GM18526 (cell line): ENCODE data around the gene OR52K1.

Experiments used
- POLR2A ChIP-seq: IDR thresholded peaks from 3 replicates; pipeline ENCODE4 v1.6.1; 2011; ENCODE audit not compliant: insufficient read length; ENCODE audit errors: extremely low read depth

The OR52K1 gene

DNA sequence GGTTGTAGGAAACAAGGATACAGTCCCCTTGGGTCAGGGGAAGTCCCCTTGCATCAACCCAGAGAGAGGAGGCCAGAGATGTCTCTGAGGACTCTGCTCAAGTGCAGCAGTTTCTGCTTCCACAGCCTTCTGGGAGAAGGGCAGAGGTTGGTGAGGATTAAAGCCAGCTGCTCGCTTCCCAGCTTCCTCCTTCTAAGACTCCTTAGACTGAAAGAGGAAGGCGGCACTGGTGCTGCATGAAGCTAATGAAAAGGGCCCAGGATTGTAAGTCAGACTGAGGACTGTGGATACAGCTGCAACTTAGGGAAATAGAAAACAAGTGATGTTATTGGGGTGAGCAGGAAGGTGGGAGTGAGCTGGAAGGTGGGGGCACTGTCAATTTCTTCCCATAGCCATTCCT is at the start of gene OR52K1:
Gene OR52K1 (plus strand): TSS at position 202 of the 400 bp plus-strand sequence. CDS start 6,255 bp downstream, outside the sequence.
- no peak for TF ChIP-seq POLR2A

DNA sequence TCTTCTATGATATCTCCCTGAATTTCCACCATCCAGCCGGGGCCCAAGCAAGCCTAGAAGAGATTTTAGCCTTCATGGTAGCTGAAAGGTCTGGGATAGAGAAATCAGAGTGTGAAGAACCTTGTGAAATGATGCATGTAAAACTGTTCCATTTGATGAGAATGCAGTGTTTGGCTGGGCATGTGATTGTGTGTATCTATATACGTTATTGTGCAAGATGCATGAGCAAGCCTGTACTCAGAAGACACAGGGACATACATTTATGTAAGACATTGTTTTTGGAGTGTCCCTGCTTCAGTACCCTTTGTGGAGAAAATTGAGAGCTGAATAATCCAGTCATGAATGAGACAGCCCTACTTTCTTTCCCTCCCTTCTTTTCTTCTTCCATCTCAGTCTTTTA is 48.6 kb upstream of the OR52K1 start:
- TF ChIP-seq POLR2A: no peak

DNA sequence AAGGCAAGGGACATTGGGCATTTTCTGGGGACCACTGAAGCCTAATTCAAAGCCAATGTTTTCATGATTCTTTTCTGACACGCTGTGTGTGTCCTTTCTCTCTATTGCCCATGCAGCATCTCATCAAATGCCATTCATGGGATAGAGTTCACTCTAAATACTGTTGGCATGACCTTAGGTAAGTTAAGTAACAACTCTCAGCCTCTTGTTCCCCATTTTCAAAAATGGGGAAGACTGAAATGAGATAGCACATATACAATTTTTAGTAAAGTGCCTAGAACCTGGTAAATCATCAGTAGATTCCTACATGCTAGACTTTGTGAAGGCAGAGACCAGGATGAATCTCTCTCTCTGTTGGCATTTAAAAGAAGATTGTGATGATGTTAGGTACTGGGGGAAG is 46.0 kb upstream of the OR52K1 start:
- no peak for TF ChIP-seq POLR2A

DNA sequence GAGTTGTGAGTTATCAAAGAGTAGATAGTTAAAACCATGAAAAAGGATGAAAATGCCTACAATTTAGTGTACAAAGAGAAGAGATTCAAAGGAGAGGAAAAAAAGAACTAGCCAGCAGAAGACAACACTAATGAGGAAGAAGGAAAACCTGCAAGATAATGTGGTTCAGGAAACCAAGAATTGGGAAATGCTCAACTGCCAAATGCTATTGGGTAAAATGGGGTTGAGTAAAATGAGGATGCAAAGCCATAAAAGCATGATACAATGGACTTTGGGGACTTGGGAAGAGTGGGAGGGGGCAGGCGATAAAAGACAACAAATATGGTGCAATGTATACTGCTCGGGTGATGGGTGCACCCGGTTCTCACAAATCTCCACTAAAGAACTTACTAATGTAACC is 40.9 kb upstream of the OR52K1 start:
- TF ChIP-seq POLR2A: no peak

DNA sequence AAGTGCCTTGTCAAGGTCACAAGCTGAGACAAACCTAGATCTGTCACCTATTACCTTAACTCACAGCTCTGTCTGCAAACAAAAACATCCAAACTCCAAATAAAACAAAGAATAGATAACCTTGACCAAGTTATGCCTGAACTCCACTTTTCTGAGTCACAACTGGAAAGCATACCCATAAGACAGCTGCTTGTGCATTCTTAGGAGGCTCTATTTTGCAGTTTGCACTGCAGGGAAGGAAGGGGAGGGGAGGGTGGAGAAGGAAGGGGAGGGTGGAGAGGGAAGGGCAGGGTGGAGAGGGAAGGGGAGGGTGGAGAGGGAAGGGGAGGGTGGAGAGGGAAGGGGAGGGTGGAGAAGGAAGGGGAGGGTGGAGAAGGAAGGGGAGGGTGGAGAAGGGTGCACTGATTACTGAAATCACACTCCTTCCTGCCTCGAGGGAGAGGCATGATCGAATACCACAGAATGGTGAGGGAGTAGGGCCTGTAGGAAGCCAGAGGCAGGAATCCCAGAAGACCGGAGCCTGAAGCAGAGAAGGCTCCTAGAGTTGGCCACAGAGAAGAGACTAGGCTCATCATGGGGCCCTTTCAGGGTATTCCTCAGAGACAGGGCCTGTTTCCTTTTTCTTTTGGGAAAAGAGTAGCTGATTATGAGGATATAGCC is 39.1 kb upstream of the OR52K1 start:
- TF ChIP-seq POLR2A: no peak

DNA sequence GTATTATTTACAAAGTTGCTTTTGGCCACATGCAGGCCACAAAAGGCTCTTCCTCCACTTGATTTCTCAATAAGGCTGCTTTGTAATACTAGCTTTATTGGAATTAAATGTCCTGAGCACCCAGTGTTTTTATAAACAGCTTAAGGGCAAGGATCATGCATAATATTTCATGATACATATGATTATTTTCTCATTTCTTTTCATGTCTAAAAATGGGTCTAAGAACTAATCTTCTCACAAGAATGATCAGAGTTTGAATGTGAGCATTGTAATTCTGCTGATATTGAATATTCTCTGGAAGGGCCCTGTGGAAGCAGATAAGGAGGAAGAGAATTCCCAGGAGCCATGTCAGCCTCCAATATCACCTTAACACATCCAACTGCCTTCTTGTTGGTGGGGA is 33.5 kb upstream of the OR52K1 start, which contains the start of gene OR52K2:
Gene OR52K2 (plus strand): TSS at position 301 of the 400 bp plus-strand sequence. CDS start 45 bp downstream, at position 346.
- no peak for TF ChIP-seq POLR2A

DNA sequence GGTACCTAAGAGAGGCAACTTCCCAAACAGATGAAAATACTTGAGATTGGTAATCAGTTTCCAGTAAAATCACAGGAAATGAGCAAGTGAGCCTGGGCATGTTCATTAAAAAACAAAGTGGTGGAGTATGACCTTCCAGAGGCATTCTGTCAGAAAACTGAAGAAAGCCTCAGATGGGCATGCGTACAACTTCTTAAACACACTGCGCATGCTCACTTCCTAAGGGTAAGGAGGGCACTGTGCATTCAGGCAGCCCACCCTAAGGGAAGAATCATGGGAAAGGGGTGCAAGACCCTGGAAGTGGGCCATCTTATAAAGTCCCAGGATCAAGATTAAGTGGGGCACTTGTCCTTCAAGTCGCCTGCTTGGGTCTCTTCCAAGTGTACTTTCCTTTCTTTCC is 29.3 kb upstream of the OR52K1 start:
- TF ChIP-seq POLR2A: no peak

DNA sequence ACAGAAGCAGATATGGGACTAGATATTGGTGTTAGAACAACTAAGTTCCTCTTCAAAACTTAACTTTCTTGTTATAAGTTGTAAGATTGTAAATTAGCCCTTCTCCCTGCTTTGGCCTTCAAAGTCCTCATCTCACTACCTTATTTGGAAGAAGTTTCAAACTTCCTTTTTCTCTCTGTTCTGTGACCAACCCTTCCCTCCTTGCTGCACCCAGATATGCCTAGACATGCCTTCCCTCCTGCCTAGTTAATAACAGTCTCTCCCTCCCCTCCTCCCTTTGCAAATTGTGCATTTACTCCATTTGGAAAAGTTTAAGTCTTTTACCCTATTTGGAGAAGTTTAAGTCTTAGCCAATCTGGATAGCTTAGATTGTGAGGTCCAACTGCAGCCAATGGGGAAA is 28.4 kb upstream of the OR52K1 start:
- no peak for TF ChIP-seq POLR2A

DNA sequence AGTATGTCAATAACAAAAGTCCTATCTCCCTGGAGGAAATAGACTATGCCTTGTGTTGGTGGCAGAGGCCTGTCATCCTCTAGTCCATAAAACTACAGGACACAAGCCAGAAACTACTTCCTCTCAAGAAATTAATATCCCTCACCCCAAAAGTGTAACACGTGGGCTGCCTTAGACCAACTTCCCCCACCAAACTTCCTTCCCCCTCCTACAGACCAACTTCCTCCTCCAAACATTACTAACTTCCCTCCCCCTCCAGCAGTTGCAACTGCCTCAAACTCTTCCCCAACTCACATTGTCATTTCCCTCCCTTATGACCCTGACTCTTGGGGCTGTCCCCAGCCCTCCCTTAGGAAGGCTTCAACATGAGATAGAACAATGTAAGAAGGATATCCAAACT is 27.0 kb upstream of the OR52K1 start:
- no peak for TF ChIP-seq POLR2A

DNA sequence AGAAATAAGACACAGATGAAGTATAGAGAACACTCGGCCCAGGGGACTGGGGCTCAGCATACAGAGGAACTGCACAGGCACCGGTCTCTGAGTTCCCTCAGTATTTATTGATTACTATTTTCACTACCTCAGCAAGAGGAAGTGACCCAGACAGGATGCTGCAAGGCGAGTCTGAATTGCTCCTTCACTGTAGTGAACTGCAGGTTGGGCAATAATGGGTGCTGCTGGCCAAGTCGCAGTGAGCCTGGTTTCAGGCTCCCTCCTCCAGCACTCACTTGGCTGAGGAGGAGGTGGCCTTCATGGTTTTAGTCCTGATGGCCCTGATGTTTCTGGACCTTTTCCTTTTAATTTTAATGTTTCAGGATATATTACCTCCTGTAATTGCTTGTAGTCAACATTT is 22.9 kb upstream of the OR52K1 start:
- no peak for TF ChIP-seq POLR2A

DNA sequence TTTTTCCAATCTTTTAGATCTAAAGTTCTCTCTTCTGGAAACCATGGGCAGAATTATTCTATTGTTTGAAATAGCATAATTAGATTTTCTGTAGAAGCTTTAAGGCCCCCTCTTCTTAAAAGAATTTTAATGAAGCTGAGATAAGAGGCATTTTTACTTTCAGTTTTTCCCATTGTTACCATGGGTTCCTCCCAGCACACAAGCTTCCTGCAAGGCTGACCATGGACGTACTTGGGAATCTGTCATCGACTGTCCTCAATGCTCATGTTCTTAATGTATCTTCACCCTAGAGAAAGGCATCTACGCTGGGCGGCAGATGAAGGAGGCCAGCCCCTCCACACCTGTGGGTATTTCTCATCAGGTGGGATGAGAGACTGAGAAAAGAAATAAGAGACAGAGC is 22.3 kb upstream of the OR52K1 start:
- TF ChIP-seq POLR2A: no peak

DNA sequence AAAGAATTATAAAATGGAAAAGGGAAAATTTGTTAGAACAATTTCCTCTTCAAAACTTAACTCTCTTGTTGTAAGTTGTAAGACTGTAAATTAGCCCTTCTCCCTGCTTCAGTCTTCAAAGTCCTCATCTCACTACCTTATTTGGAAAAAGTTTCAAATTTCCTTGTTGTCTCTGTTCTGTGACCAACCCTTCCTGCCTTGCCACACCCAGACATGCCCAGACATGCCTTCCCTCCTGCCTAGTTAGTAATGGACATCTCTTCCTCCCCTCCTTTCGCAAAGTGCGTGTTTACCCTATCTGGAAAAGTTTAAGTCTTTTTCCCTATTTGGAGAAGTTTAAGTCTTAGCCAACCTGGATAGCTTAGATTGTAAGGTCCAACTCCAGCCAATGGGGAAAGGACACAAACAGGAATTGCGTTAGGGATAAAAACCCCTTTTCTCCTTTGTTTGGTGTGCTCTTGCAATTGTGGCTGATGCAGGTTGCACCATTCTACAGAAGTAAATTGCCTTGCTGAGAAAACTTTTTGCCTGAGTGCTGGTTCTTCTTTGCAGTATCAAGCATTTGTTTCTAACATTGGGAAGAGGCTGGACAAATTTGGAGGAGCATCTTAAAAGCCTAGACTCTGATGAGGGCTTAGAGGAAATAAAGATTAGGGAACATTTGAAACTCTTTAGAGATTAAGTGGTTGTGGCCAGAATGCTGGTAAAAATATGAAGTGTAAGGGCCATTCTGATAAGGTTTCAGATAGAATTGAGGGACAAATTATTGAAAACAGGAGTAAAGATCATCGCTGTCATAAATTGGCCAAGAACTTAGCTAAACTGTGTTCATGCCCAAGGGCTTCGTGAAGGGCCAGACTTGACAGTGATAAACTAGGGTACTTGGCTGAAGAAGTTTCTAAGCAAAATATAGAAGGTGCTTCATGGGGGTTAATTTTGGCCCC is 18.0 kb upstream of the OR52K1 start:
- TF ChIP-seq POLR2A: no peak

DNA sequence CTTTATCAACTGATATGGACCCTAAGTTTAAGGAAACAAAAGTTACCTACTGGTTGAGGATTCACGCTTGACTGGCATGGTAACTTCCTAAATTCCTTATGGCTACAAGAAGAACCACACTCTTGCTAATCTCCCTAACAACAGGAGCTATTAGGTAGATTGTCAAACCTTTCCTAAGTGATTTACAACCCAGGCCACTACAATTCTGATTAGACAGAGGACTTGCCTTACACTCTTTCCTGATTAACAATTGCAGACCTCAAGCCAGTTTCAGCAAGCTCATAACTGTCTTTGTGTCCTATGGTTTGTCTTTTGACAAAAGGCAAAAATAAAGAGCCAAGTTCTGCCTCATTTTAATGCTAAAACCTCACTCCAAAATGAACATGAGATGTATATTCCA is 17.0 kb upstream of the OR52K1 start:
- no peak for TF ChIP-seq POLR2A

DNA sequence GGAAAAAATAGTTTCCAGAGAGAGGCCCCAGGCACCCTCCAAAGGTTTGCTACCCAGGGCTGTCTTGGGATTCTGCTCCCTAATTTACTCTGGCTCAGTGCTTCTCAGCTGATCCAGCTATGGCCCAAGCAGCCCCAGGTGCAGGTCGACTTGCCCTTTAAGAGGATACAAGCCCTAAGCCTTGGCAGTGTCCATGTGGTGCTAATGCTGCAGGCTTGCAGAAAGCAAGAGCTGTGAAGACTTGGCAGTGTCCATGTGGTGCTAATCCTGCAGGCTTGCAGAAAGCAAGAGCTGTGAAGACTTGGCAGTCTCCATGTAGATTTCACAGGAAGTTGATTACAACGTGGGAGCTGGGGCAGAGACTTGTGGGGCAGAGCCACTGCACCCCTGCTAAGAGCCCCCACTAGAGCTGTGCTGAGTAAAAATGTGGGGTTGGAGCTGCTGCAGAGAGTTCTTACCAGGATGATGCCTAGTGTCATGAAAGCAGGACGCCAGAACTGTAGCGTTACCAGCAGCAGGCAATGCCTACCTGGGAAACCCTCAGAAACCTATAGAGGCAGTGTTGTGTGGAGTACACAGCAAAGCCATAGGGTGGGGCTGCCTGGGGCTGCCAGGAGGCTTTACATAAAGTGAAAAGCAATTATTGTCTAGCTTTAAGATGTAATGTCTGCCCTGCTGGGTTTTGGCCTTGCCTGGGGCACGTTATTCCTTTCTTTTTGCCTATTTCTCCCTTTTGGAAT is 16.1 kb upstream of the OR52K1 start:
- TF ChIP-seq POLR2A: no peak

DNA sequence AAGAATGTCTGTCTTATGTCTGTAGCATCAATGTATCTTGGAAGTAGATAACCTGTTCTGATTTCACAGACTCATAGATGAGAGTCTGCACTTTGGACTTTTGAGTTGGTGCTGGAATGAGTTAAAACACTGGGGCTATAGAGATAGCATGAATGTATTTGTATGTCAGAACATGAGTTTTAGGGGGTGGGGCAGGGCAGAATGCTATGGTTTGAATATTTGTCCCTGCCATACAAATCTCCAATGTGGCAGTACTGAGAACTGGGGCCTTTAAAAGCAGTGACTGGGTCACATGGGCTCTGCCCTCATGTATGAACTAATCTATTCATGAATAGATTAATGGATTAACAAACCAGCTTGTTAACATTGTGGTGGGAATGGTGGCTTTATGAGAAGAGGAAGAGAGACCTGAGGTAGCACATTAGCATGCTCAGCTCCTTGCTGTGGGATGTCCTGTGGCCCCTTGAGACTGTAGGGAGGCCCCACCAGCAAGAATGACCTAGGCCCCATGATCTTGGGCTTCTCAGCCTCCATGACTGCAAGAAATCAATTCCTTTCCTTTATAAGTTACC is 15.5 kb upstream of the OR52K1 start:
- TF ChIP-seq POLR2A: no peak

DNA sequence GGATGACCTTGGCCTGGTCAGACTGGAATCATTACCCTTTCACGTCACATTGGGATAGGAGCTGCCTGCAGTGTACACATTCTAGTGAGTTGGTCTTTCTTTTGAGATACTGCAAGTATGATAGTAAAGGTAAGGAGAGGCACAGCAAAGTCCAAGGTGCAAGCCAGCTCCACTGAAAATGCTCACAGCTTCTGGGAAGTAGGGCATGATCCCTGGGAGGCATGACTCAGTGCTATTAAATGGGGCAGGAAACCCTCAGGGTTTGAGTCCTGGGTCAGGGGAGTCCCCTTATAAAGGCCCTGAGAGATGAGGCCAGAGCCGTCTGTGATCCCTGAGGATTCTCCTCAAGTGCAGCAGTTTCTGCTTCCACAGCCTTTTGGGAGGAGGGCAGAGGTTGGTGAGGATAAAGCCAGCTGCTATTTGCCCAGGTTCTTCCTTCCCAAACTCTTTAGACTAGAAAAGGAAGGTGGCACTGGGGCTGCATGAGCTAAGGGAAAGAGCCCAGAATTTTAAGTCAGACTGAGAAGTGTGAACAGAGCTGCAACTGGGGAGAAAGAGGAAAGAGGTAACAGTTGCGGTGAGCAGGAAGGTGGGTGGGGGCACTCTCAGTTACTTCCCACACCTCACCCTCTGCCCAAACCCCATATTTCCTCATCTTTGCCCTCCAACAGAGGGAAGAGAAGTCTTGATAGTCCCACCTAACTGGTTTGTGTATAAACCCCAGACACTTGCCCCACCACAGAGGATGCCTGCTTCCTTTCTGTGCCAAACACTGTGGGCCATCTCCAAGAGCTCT is 14.4 kb upstream of the OR52K1 start:
- TF ChIP-seq POLR2A: no peak
